PC-9 (cell line): ENCODE data around the gene TGFB3. TPM values are rescaled to one million over a fixed set of nuclear protein-coding genes. Genes with fewer than 3 reads are reported as not detected.

Experiments
- BruUV-seq: library from RNA; stranded (reverse); fragments of 400-500 nt; replicated peaks from 2 replicates; lab custom pipeline; 2021; lab: Mats Ljungman, UMichigan
- CTCF ChIA-PET: fragments of 300-600 bp; sonication (Branson Sonifier 250); formaldehyde crosslinking; loops from one replicate; lab custom pipeline; 2022; ENCODE audit warnings: antibody characterized with exemption; lab: Charles Lee
- POLR2A ChIA-PET: fragments of 300-600 bp; sonication (Branson Sonifier 250); formaldehyde crosslinking; loops from one replicate; lab custom pipeline; 2022; ENCODE audit warnings: antibody characterized with exemption; ENCODE audit not compliant: unreplicated experiment; lab: Charles Lee
- DNase-seq, 2 experiments: peaks; one replicate each; pipeline versions ENCODE4 v3.0.0 to v3.0.0-alpha.2; 2015 to 2022; ENCODE audit warnings: mixed read lengths in 1 of 2
- H2AFZ ChIP-seq: fragments of 200-600 bp; sonication (generic); 2 replicates; pipeline ENCODE4 v1.8.1; 2017; ENCODE audit warnings: antibody characterized with exemption
- H3F3A ChIP-seq: fragments of 200-600 bp; sonication (generic); 2 replicates; pipeline ENCODE4 v1.8.1; 2017; ENCODE audit warnings: antibody characterized with exemption, mild to moderate bottlenecking, low read depth; ENCODE audit not compliant: insufficient read depth
- H3K27ac ChIP-seq: fragments of 200-600 bp; sonication (generic); 2 replicates; pipeline ENCODE4 v1.6.1; 2016; ENCODE audit warnings: mixed run types
- H3K27me3 ChIP-seq: fragments of 200-600 bp; sonication (generic); 2 replicates; pipeline ENCODE4 v1.6.1; 2016; ENCODE audit warnings: low read depth, mixed run types; ENCODE audit not compliant: insufficient read depth
- H3K36me3 ChIP-seq: fragments of 200-600 bp; sonication (generic); 2 replicates; pipeline ENCODE4 v1.6.1; 2016; ENCODE audit warnings: low read depth, mixed run types
- H3K4me1 ChIP-seq: fragments of 200-600 bp; sonication (generic); replicated peaks from 2 replicates; pipeline ENCODE4 v1.6.1; 2016; ENCODE audit warnings: mixed run types; ENCODE audit not compliant: insufficient read depth
- H3K4me2 ChIP-seq: fragments of 200-600 bp; sonication (generic); 2 replicates; pipeline ENCODE4 v1.6.1; 2017; ENCODE audit warnings: mixed run types
- H3K4me3 ChIP-seq: fragments of 200-600 bp; sonication (generic); 2 replicates; pipeline ENCODE4 v1.6.1; 2016; ENCODE audit warnings: mixed run types
- H3K79me2 ChIP-seq: fragments of 200-600 bp; sonication (generic); 2 replicates; pipeline ENCODE4 v1.6.1; 2017; ENCODE audit warnings: low read depth, mixed run types
- H3K9me2 ChIP-seq: fragments of 200-600 bp; sonication (generic); 2 replicates; pipeline ENCODE4 v1.8.1; 2017; ENCODE audit warnings: mild to moderate bottlenecking; ENCODE audit not compliant: insufficient read depth
- H3K9me3 ChIP-seq: fragments of 200-600 bp; sonication (generic); 2 replicates; pipeline ENCODE4 v1.8.1; 2016; ENCODE audit warnings: low read depth; ENCODE audit not compliant: insufficient read depth
- H4K20me1 ChIP-seq: fragments of 200-600 bp; sonication (generic); 2 replicates; pipeline ENCODE4 v1.8.1; 2017; ENCODE audit not compliant: insufficient read depth
- CTCF ChIP-seq: fragments of 200-600 bp; sonication (generic); conservative IDR thresholded peaks from 2 replicates; pipeline ENCODE4 v1.6.1; 2017; ENCODE audit warnings: mixed run types, antibody characterized with exemption, mild to moderate bottlenecking, moderate library complexity
- EZH2 ChIP-seq: fragments of 200-600 bp; sonication (generic); IDR thresholded peaks from 2 replicates; pipeline ENCODE4 v1.8.0; 2017; ENCODE audit warnings: antibody characterized with exemption, low read depth
- intact Hi-C: fragments of 100-400 bp; cut with micrococcal nuclease; formaldehyde crosslinking; loops from one replicate; pipeline ENCODE4 v1.10.0; 2022; ENCODE audit not compliant: unreplicated experiment
- total RNA-seq: library from RNA; stranded (reverse); gene quantifications from 2 replicates; pipeline ENCODE4 v1.2.3, GENCODE V29; 2021

Gene TGFB3
- total RNA-seq, 1 experiment from 2014 or later: 2.8 TPM

- ChIA-PET POLR2A (no interaction called here), CTCF (no interaction called here)
- Histone ChIP-seq H3K4me2 (no peak overlapping the region), H3K27ac (no peak overlapping the region), H3F3A (no peaks in the 10 kb centered on the region), H3K36me3 (peaks cover 71% of the 10 kb centered on the region), H4K20me1 (peaks cover 3% of the 10 kb centered on the region; the same call in 1 of the 2 replicates), H3K4me1 (no peaks in the 10 kb centered on the region), H3K9me2 (no peaks in the 10 kb centered on the region), H3K9me3 (peaks cover 20% of the 10 kb centered on the region), H3K79me2 (no peaks in the 10 kb centered on the region), H2AFZ (no peak overlapping the region), H3K4me3 (no peak overlapping the region), H3K27me3 (no peaks in the 10 kb centered on the region)
- no peak for TF ChIP-seq CTCF
- TF ChIP-seq EZH2: no peak
- no peak for DNase-seq
- no TSS peak for BruUV-seq
- intact Hi-C loops: no loop called here
Observed at GRCh38 chr14:76022991-76023390, 41.2 kb upstream of the TGFB3 start.

GRCh38 chr14:76019676-76020075 lies 37.9 kb upstream of the TGFB3 start:
- ChIA-PET POLR2A (no interaction called here), CTCF (interaction anchor here (0.7 kb wide), 2 partner anchors 29 to 368 kb away, joined by 3 read pairs; no protein-coding TSS in a partner anchor)
- H3K9me3 ChIP-seq: peaks cover 25% of the 10 kb centered on the region
- no peak overlapping the region for H3K4me2 ChIP-seq
- no peak for DNase-seq
- H3K27ac ChIP-seq: no peak overlapping the region
- no peak overlapping the region for H2AFZ ChIP-seq
- H3F3A ChIP-seq: no peaks in the 10 kb centered on the region
- H3K4me3 ChIP-seq: no peak overlapping the region
- H3K79me2 ChIP-seq: no peaks in the 10 kb centered on the region; the same call in 1 of the 2 replicates
- no TSS peak for BruUV-seq
- H3K4me1 ChIP-seq: no peaks in the 10 kb centered on the region
- H4K20me1 ChIP-seq: peaks cover 3% of the 10 kb centered on the region; the same call in 1 of the 2 replicates
- intact Hi-C loops: no loop called here
- peaks cover 74% of the 10 kb centered on the region for H3K36me3 ChIP-seq
- H3K27me3 ChIP-seq: no peaks in the 10 kb centered on the region
- H3K9me2 ChIP-seq: no peaks in the 10 kb centered on the region
- TF ChIP-seq CTCF (no peak), EZH2 (no peak)

GRCh38 chr14:76015668-76016067 lies 33.9 kb upstream of the TGFB3 start:
- no peak overlapping the region for H3K4me2 ChIP-seq
- no peaks in the 10 kb centered on the region for H3K9me2 ChIP-seq
- H2AFZ ChIP-seq: no peak overlapping the region
- H3K36me3 ChIP-seq: peaks cover 68% of the 10 kb centered on the region
- ChIA-PET CTCF (interaction anchor here (0.6 kb wide), 1 partner anchor 25 kb away, joined by 4 read pairs; no protein-coding TSS in a partner anchor), POLR2A (interaction anchor here (0.6 kb wide), 1 partner anchor 325 kb away, joined by 15 read pairs; no protein-coding TSS in a partner anchor)
- H3K4me3 ChIP-seq: no peak overlapping the region
- 0 out of 2 replicates have a peak, but pooled peaks cover 5% of the 10 kb centered on the region for H4K20me1 ChIP-seq
- no peak for TF ChIP-seq EZH2
- no peak for TF ChIP-seq CTCF
- intact Hi-C loops: no loop called here
- no TSS peak for BruUV-seq
- DNase-seq: no peak
- no peaks in the 10 kb centered on the region for H3F3A ChIP-seq
- H3K27me3 ChIP-seq: no peaks in the 10 kb centered on the region
- H3K79me2 ChIP-seq: no peaks in the 10 kb centered on the region; the same call in 1 of the 2 replicates
- H3K9me3 ChIP-seq: peaks cover 25% of the 10 kb centered on the region
- no peaks in the 10 kb centered on the region for H3K4me1 ChIP-seq
- H3K27ac ChIP-seq: no peak overlapping the region
